Myocyte (in vitro differentiated cells): ENCODE results near the gene GLDN. TPM values are rescaled to one million over a fixed set of nuclear protein-coding genes. Genes with fewer than 3 reads are reported as not detected.

Experiments
- DNase-seq: peaks from one replicate; pipeline ENCODE4 v3.0.0-alpha.2; 2012; ENCODE audit warnings: low read depth
- total RNA-seq: library from RNA; depleted of rRNA; stranded (reverse); fragments of >200 nt; gene quantifications from 2 replicates; pipeline ENCODE4 v1.2.3, GENCODE V29; 2014

Gene GLDN
- total RNA-seq, 1 donor from 2014 or later = 0.32 TPM

GRCh38 chr15:51322621-51323296 lies 18.7 kb upstream of the GLDN start:
- DNase-seq = no peak

GRCh38 chr15:51323749-51324148 lies 17.7 kb upstream of the GLDN start:
- no peak for DNase-seq

DNA sequence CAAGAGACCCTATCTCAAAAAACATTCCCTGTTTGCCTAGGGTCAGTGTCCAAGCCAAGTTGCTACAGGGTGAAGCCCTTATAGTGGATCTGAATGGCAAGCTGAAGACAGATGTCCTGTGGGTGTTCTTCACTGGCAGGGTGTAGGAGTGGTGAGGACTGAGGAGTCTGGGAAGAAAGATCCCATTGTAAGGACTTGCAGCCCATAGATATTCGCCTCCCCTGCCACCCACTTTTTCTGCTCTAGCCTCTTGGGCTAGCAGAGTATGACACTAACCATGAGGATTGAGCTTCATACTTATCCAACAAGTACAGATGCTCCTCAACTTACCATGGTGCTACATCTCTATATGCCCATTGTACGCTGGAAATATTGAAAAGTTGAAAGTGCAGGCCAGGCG lies 16.3 kb upstream of the GLDN start:
- DNase-seq = no peak

DNA sequence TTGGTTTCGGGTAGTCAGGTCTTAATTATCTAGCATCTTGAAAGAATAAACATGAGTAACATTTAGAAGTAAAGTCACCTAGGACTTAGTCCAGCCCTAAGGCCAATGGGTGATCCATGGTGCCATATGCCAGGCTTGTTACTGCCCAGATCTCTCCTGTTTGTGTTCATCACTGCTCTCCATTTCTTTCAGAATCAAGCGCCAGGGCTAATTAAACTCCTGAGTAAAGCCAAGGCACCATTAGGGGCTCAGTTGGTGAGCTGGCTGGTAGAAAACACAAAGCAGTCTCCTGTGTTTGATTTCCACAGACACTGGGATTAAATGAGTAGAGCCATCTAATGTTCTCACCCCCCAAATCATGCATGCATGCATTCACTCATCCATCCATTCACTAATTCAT lies 14.4 kb upstream of the GLDN start:
- no peak for DNase-seq

GRCh38 chr15:51328926-51329325 lies 12.5 kb upstream of the GLDN start:
- no peak for DNase-seq

GRCh38 chr15:51331141-51331540 lies 10.3 kb upstream of the GLDN start:
- DNase-seq = no peak

GRCh38 chr15:51332206-51333147 lies 9.0 kb upstream of the GLDN start:
- no peak for DNase-seq

GRCh38 chr15:51333571-51333970 lies 7.9 kb upstream of the GLDN start:
- DNase-seq = no peak

GRCh38 chr15:51334011-51334451 lies 7.4 kb upstream of the GLDN start:
- DNase-seq = no peak

GRCh38 chr15:51335087-51335486 lies 6.4 kb upstream of the GLDN start:
- DNase-seq = no peak

DNA sequence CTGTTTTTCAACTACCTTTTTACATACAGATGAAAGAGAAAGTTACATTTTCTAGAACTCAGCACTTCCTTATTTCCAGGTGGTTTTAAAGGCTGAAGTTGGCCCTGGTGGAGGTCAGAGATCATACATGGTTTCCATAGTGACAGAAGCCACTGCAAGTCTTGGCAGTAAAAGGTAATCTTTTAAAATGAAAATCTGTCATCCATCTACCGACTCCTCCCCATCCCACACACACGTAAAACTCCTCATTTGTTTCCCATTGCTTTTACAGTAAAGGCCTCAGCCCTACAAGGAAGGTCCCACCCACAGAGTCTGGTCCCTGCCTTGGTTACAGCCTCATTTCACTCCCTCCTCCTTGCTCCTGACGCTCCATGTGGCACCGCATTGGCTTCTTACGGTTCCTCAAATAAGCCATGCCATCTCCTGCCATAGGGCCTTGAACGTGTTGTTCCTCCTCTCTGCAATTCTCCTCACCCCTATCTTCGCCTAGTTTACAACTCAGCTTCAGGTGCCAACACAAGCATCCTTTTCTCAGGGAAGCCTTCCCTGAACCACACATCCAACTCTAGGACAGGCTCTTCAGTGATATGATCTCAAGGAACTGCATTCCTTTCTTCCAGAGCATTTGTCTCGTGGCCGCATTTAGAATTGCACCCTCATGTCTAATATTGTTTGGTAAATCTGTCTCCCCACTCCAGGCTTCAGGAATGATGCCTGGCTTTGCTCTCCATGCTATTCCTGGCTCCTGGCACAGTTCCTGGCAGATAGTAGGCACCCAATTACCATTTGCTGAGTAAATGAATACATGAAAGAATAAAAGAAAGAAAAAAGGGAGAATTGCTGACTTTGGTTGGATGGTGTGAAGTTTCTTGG lies 5.7 kb upstream of the GLDN start:
- DNase-seq = peak; percentile 77

DNA sequence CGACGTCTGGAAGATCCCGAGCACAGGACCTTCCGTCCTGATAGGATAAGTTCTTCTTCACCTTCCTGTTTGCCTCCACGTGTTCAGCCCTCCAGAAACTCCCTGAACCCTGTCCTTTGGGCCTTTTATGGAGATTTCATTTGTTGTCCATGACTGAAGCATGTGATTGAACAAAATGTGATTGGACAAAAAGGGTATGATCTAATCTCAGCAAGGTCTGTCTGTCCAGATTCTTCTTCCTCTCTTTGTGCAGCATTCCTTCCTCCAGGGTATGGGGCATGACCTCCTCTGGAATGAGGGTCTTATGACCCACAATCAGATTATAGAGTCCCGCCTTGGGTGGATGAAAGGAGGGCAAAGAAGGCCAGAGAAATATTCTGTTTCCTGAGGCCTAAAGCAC lies 3.0 kb upstream of the GLDN start, which contains the start of gene CYP19A1:
CYP19A1 (minus strand) TSS at position 101 of the 400 bp plus-strand sequence. CDS start 95,684 bp downstream, outside the sequence.
- DNase-seq = no peak

DNA sequence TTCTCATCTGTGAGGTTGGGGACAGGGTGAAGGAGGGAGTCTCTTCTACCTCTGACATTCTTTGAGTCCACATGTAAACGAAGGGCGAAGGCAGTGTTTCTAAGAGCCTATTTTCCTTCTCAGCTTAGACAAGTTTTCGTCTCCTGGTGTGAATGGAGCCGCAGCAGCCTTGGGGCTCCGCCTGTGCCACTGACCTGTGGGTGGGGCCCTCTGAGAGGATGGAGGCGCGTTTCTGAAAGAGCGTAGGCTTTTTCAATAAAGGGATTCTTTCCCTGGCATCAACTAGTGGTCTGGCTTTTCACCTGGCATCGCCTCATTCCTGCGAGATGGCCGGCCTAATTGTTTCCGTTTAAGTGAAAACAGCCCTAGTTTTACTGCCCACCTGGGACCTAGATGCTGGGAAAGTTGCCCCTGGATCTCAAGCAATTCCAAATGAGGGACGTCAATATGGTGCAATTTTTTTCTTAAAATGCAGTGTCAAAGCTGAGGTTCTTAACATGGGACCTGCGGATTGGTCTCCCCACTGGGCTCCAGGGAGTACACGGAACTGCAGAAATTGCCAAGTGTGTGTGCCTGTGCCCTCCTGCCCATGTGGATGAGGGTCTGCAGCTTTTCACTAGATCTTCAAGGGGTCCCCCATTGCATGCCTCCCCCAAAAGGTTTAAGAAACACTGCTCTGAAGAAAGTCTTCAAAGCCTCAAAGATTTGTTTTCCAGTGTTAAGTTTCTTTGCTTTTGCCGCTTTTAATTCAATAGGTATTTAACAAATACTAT lies 958 bp downstream of the GLDN start:
- no peak for DNase-seq

- DNase-seq = no peak
Observed at GRCh38 chr15:51343466-51343865, 2.0 kb downstream of the GLDN start.

- DNase-seq = no peak
Observed at GRCh38 chr15:51346136-51346535, 4.7 kb downstream of the GLDN start.

DNA sequence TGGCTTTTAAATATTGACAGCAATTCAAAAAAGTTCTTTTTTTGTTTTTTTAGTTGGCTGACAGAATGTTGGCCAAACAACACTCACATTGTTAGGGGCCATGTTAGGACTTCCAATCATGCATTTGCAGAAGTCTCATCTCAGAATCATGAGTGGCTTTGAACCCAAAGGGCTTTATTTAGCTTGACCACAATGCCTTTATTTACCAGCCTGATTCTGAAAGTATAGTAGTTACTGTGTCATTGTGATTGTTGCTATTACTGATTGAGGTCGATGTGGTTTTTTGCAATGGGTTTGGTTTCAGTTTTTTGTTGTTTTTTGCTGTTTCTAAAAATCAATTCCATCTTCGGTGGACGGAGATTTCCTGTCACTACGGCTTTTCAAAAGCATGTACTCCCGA lies 7.2 kb downstream of the GLDN start:
- peak; percentile 36 for DNase-seq

- peak; percentile 43 for DNase-seq
Observed at GRCh38 chr15:51349156-51349844, 7.8 kb downstream of the GLDN start.

- DNase-seq = no peak
Observed at GRCh38 chr15:51350723-51351122, 9.3 kb downstream of the GLDN start.

DNA sequence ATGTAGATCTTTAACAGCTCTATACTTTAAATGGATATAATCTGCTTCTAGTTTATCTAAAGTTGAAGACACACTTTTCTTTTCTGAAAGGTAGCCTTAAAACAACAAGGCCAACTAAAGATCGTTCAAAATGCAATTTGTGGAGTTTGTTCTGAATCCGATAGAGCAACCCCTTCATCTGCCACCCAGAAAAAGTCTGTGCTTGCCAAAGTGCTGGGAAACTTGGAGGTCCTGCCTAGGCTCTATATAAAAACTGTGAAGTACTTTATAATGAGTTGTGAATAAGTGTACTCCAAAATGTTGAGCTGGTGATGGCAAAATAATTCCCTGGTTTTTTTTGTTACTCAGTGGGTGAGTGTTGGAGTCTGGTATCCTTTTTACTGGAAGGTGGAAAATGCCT lies 12.5 kb downstream of the GLDN start:
- no peak for DNase-seq

- DNase-seq = no peak
Observed at GRCh38 chr15:51355096-51355495, 13.6 kb downstream of the GLDN start.
